Measurements from ENCODE around the gene MESP2.

Gene MESP2

GRCh38 chr15:89756897-89757296 is 19.2 kb upstream of the MESP2 start:
- DNase-seq, result no peak

- no peak for DNase-seq
Measured at GRCh38 chr15:89758283-89758682, 17.8 kb upstream of the MESP2 start.

- no peak for DNase-seq
Measured at GRCh38 chr15:89758981-89759380, 17.2 kb upstream of the MESP2 start.

GRCh38 chr15:89759835-89760234 is 16.3 kb upstream of the MESP2 start:
- no peak for DNase-seq

GRCh38 chr15:89760303-89761008 is 15.7 kb upstream of the MESP2 start:
- peak; percentile 65 for DNase-seq

GRCh38 chr15:89761009-89761831 is 14.9 kb upstream of the MESP2 start:
- DNase-seq, result no peak

GRCh38 chr15:89761929-89762328 is 14.2 kb upstream of the MESP2 start:
- no peak for DNase-seq

- no peak for DNase-seq
Measured at GRCh38 chr15:89765694-89766093, 10.4 kb upstream of the MESP2 start.

- no peak for DNase-seq
Measured at GRCh38 chr15:89766357-89767311, 9.5 kb upstream of the MESP2 start.

GRCh38 chr15:89767411-89767915 is 8.7 kb upstream of the MESP2 start:
- DNase-seq, result no peak

GRCh38 chr15:89768071-89768500 is 8.0 kb upstream of the MESP2 start:
- no peak for DNase-seq

- DNase-seq, result no peak
Measured at GRCh38 chr15:89769366-89769765, 6.8 kb upstream of the MESP2 start.

- DNase-seq, result peak; percentile 57
Measured at GRCh38 chr15:89770041-89770440, 6.1 kb upstream of the MESP2 start.

- peak; percentile 49 for DNase-seq
Measured at GRCh38 chr15:89772932-89773583, 3.1 kb upstream of the MESP2 start.

GRCh38 chr15:89774492-89774891 is 1.6 kb upstream of the MESP2 start:
- DNase-seq, result no peak

- no peak for DNase-seq
Measured at GRCh38 chr15:89775815-89776214, 317 bp upstream of the MESP2 start.

- DNase-seq, result no peak
Measured at GRCh38 chr15:89777073-89777751, 1.1 kb downstream of the MESP2 start.

GRCh38 chr15:89777782-89778380 is 1.7 kb downstream of the MESP2 start:
- DNase-seq, result no peak

- no peak for DNase-seq
Measured at GRCh38 chr15:89778861-89779260, 2.7 kb downstream of the MESP2 start.

- no peak for DNase-seq
Measured at GRCh38 chr15:89780601-89781000, 4.5 kb downstream of the MESP2 start.

- DNase-seq, result no peak
Measured at GRCh38 chr15:89781055-89781454, 4.9 kb downstream of the MESP2 start.
